Measurements from ENCODE around the gene B3GALT4.

B3GALT4 gene

DNA sequence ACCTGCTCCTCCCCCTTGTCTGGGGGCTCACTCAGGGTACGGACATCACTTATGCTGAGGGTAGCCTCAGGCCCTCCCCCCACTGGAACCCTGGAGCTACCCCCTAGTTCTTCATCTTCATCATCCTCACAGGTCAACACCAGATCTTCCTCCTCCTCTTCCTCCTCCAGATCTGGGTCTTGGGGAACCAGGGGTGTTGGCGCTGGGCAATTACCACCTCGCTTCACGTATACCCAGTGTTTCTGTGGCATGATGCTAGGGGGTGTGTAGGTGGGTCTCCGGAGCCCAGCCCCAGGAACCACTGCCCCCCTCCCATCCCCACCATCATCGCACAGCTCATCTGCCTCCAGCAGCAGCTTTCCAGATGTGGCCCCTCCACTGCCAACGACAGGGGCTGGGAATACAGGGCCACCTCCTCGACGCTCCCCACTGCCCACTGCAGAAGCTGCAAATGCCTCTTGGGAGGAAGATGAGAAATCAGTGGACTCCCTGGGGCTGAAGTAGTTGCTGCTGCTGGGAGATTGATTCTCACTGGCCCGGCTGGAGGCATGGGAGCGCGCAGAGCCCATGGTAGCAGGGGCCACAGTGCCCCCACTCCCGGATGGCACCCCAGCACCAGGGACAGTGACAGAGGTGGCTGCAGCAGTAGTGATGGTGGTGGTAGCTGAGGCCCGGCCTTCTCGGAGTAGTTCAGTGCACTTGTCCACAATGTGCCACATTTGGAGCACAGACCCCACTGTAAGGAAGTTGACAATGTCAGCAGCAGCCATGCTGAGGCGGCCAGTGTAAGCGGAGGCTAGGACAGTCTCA lies 39.1 kb downstream of the B3GALT4 start:
- DNase-seq (ENCODE audit: low read depth): no peak

DNA sequence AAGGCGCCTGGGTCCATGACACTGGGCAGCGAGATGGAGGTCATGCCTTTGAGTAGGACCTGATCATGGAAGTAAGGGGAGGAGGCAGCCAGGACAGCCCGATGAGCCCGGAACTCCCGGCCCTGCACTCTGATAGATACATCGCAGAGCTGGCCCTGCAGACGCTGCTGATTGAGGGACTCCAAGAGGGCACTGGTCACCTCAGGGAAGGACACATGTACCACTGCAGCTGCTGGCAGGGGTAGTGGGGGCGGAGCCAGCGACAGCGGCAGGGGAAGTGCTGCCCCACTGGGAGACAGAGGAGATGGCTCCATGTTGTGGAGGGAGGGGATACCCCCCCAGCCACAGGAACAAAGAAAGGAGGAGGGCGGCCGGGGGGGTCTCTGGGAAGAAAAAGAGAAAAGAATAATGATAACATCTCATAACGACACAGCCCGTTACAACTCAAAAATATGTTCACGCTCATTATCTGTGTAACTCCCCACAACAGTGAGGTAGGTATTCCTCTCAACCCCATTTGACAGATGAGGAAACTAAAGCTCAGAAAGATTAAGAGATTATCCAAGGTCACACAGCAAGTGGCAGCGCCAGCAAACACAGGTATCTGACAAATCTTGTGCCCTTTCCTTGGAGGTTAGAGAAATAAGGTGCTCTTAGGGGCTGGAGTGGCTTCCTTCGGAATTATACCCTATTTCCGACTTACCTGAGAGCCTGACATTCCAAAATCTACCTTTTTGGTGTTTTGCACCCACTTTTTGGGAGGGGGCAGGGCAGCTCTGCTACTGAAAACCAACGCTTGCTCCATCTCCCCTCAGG lies 39.9 kb downstream of the B3GALT4 start:
- no peak for DNase-seq (ENCODE audit: low read depth)

DNA sequence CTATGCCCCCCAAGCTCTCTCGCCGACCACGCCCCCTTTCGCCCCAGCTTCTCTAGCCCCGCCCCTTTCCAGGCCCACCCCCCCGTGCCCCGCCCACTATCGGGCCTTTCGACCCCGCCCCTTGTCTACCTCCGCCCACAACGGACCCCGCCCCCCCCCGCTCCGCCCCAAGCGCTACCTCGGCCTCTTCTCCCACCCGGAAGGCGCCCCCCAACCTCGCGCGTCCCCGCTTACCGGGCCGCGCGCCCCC lies 40.4 kb downstream of the B3GALT4 start:
- DNase-seq (ENCODE audit: low read depth): peak; percentile 48

GRCh38 chr6:33317669-33318425 lies 40.9 kb downstream of the B3GALT4 start, which contains the start of gene ZBTB22:
TSS of gene ZBTB22 (minus strand) at chr6:33317744. CDS start at chr6:33316916, 828 bp downstream.
- peak; percentile 96 for DNase-seq (ENCODE audit: low read depth)

DNA sequence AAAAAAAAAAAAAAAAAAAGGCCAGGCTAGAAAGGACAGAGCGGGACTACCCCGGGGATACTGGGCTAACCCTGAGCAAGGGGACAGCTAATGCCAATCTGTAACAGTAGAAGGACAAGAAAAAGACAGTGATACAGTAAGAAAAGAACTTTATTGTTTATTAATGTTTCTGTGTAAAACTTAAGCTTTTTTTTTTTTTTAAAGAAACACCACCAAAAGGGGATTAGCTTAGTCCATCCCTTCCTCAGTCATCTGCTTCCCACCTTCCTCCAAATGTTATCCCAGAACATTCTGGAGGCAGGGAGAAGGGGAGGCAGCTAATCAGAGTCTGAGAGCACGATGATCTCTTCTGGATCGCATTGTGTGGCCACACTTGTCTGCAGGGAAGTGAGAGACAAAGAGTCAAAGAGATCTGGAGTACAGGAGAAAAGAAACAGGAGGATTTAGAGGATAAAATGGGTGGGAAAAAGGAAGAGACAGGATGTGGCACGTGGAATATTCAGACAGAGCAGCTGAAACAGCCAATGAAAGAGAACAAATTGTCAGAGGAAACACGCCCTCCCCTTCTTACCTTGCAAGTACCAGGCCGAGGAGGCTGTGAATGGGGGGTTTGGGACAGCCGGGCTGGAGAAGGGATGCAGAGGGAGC lies 41.6 kb downstream of the B3GALT4 start:
- DNase-seq (ENCODE audit: low read depth): no peak

DNA sequence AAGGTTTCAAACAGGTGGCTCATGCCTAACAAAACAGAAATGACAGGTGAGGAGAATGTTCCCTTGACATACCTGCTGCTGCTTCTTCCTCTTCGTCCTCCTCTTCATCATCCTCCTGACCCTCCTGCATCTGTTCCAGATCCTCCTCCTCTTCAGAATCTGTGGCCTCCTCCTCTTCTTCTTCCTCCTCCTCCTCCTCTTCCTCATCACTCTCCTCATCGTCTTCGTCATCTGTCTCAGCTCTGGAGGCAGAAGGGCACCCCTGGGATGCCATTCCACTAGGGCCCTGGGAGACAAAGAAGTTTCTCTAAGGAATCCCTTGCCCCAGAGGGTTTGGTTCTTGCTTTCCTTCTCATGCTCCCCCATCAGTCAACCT lies 43.0 kb downstream of the B3GALT4 start:
- no peak for DNase-seq (ENCODE audit: low read depth)

GRCh38 chr6:33320315-33321181 lies 43.6 kb downstream of the B3GALT4 start:
- no peak for DNase-seq (ENCODE audit: low read depth)

DNA sequence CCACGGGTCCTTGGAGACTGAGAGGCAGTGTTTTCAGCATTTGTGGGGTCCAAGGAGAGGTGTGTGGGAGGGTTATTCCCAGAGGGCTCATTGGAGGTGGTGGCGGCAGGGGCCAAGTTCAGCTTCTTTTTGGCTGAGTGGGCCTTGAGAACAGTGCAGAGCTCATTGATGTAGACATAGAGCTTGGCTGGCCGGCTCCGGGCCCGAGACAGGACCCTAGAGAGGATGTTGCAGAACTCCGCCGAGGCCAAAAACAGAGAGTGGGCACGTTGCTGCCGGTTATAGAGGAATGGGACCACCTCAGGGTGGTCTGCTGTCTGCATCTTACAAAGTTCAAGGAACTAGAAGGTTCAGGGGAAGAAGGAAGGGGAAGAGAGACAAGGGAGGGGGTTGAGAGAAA lies 44.3 kb downstream of the B3GALT4 start:
- no peak for DNase-seq (ENCODE audit: low read depth)

GRCh38 chr6:33323623-33323948 lies 46.7 kb downstream of the B3GALT4 start:
- DNase-seq (ENCODE audit: low read depth): no peak

DNA sequence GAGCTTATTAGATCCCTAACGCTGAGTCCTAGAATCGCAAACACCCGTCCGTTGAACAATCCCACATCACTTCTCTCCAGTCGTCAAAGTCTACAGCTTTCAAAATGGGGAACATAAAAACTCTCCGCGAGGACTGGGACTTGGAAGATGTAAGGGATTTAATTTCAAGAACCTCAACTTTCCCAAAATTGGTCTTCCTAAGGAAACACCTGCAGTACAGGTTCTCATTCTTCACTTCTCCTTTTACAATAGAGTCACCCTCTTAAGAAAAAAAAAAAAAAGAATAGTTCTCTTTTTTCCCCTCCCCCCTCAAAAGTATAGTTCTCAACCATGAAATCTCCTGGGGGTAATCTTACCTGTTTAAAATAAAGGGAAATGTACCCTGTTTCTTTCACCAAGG lies 47.2 kb downstream of the B3GALT4 start:
- DNase-seq (ENCODE audit: low read depth): no peak

All from stimulated activated CD8-positive, alpha-beta memory T cell treated with anti-CD3 and anti-CD28 coated beads, Interleukin-7, amount 100 ng/mL, for 24 hours (primary cell).